GM12878 (cell line): ENCODE data around the gene GPER1. TPM values are rescaled to one million over a fixed set of nuclear protein-coding genes. Genes with fewer than 3 reads are reported as not detected.

ENCODE experiments used
- ATAC-seq: fragments of 200-7000 bp; cut with Tn5 transposase; 3 replicates; pipeline ENCODE4 v1.9.1; 2020; ENCODE audit warnings: mild to moderate bottlenecking, moderate library complexity
- BruUV-seq: library from RNA; stranded (reverse); fragments of 400-500 nt; replicated peaks from 2 replicates; lab custom pipeline; 2021; lab: Mats Ljungman, UMichigan
- CTCF ChIA-PET: fragments of 300-600 bp; sonication (Branson Sonifier 250); formaldehyde crosslinking; extraction: SDS; loops from one replicate; lab custom pipeline; 2021; ENCODE audit warnings: inconsistent platforms; lab: Yijun Ruan, JAX
- POLR2A ChIA-PET: fragments of 350-600 bp; formaldehyde crosslinking; extraction: SDS; loops from one replicate; lab custom pipeline; 2021; ENCODE audit warnings: inconsistent platforms; lab: Charles Lee
- RAD21 ChIA-PET: fragments of 300-600 bp; sonication (Branson Sonifier 250); formaldehyde crosslinking; loops from one replicate; lab custom pipeline; 2023; ENCODE audit warnings: antibody characterized with exemption; ENCODE audit not compliant: unreplicated experiment; lab: Charles Lee
- SMC1A ChIA-PET: fragments of 300-600 bp; sonication (Branson Sonifier 250); formaldehyde crosslinking; loops from one replicate; lab custom pipeline; 2023; ENCODE audit not compliant: unreplicated experiment, uncharacterized antibody; lab: Charles Lee
- DNase-seq: peaks from one replicate; pipeline ENCODE4 v3.0.0-alpha.2; 2011; ENCODE audit warnings: low read depth, low spot score
- FAIRE-seq: peaks from 3 replicates; lab custom pipeline; 2011; peaks lifted over from hg19 to GRCh38; lab: Jason Lieb, UNC
- H2AFZ ChIP-seq: 2 replicates; pipeline ENCODE4 v1.6.0; 2011; ENCODE audit warnings: low read depth, low read length, control low read depth; ENCODE audit not compliant: control insufficient read depth
- H3K27ac ChIP-seq: 2 replicates; pipeline ENCODE4 v1.5.1; 2011; ENCODE audit warnings: control low read depth; ENCODE audit not compliant: control insufficient read depth, insufficient read depth
- H3K27me3 ChIP-seq, 2 experiments: replicated peaks in 1 of 2; 2 replicates each; pipeline versions ENCODE4 v1.6.0 to v1.6.1; 2011; ENCODE audit warnings: low read length in 1 of 2; ENCODE audit not compliant: control insufficient read depth in 2 of 2, insufficient read depth in 2 of 2
- H3K36me3 ChIP-seq, 2 experiments: 2 replicates each; pipeline ENCODE4 v1.5.1; 2011; ENCODE audit warnings: low read length in 1 of 2; ENCODE audit not compliant: control insufficient read depth in 2 of 2, insufficient read depth in 2 of 2
- H3K4me1 ChIP-seq: 2 replicates; pipeline ENCODE4 v1.6.1; 2011; ENCODE audit warnings: mild to moderate bottlenecking, low read length, moderate library complexity, mixed read lengths; ENCODE audit not compliant: control insufficient read depth, insufficient read depth
- H3K4me2 ChIP-seq: 2 replicates; pipeline ENCODE4 v1.6.0; 2011; ENCODE audit warnings: control low read depth; ENCODE audit not compliant: control insufficient read depth, insufficient read depth
- H3K4me3 ChIP-seq: fragments of 200-600 bp; sonication (generic); 2 replicates; pipeline ENCODE4 v1.5.1; 2016
- H3K79me2 ChIP-seq: 2 replicates; pipeline ENCODE4 v1.6.0; 2011; ENCODE audit warnings: low read length; ENCODE audit not compliant: control insufficient read depth, insufficient read depth
- H3K9ac ChIP-seq: 2 replicates; pipeline ENCODE4 v1.8.0; 2011; ENCODE audit warnings: low read length, control low read depth, mixed read lengths; ENCODE audit not compliant: control insufficient read depth, insufficient read depth
- H3K9me3 ChIP-seq: replicated peaks from 3 replicates; pipeline ENCODE4 v1.5.1; 2011; ENCODE audit warnings: mild to moderate bottlenecking, low read length; ENCODE audit not compliant: control insufficient read depth, insufficient read depth
- H4K20me1 ChIP-seq: 2 replicates; pipeline ENCODE4 v1.6.0; 2011; ENCODE audit not compliant: control insufficient read depth, insufficient read depth
- CBX5 ChIP-seq: sonication (generic); IDR thresholded peaks from 2 replicates; pipeline ENCODE4 v1.6.1; 2016; ENCODE audit warnings: low read depth, moderate library complexity, mild to moderate bottlenecking, inconsistent platforms
- CREM ChIP-seq: IDR thresholded peaks from 2 replicates; pipeline ENCODE4 v1.6.1; 2014; ENCODE audit warnings: antibody characterized with exemption, low read depth
- FOXK2 ChIP-seq: fragments of 450-650 bp; IDR thresholded peaks from 2 replicates; pipeline ENCODE4 v1.6.1; 2017; ENCODE audit warnings: mild to moderate bottlenecking, moderate library complexity
- MLLT1 ChIP-seq: fragments of 450-650 bp; IDR thresholded peaks from 2 replicates; pipeline ENCODE4 v1.6.1; 2016; ENCODE audit warnings: mild to moderate bottlenecking
- NFIC ChIP-seq: IDR thresholded peaks from 2 replicates; pipeline ENCODE4 v1.6.1; 2012; ENCODE audit warnings: low read depth, mild to moderate bottlenecking, inconsistent platforms, low read length, moderate library complexity
- POLR2AphosphoS5 ChIP-seq: IDR thresholded peaks from 2 replicates; pipeline ENCODE4 v1.6.1; 2011; ENCODE audit warnings: mild to moderate bottlenecking, low read length, inconsistent platforms
- SIX5 ChIP-seq: IDR thresholded peaks from 2 replicates; pipeline ENCODE4 v1.6.1; 2011; ENCODE audit warnings: mild to moderate bottlenecking, low read depth, low read length, moderate library complexity; ENCODE audit not compliant: severe bottlenecking
- ZNF207 ChIP-seq: fragments of 450-650 bp; IDR thresholded peaks from 2 replicates; pipeline ENCODE4 v1.6.1; 2014; ENCODE audit warnings: antibody characterized with exemption, mild to moderate bottlenecking, borderline replicate concordance
- WGBS: methylation state at CpG from one replicate; pipeline ENCODE4 v1.1.6; 2016; ENCODE audit warnings: low lambda C conversion rate; ENCODE audit not compliant: insufficient replicate concordance, insufficient coverage; ENCODE audit errors: missing lambda C conversion rate; 5-methylcytosine and 5-hydroxymethylcytosine counted together
- in situ Hi-C: fragments of 300-500 bp; cut with MboI; formaldehyde crosslinking; loops from 9 replicates; pipeline ENCODE4 v1.14.3; 2018; ENCODE audit warnings: mixed read lengths
- intact Hi-C: fragments of 100-400 bp; cut with micrococcal nuclease; formaldehyde crosslinking; loops from one replicate; pipeline ENCODE4 v1.14.2; 2022; ENCODE audit not compliant: unreplicated experiment
- polyA plus RNA-seq, 11 experiments: library from polyadenylated mRNA; depleted of rRNA in 4 of 11; unstranded in 6 of 11; stranded (reverse) in 5 of 11; fragments of >200 nt; fragmentation: Nextera tagmentation in 4 of 11; fragmentation: Illumina TruSeq in 1 of 11; extraction: Ambion mirVana in 4 of 11; extraction: Trizol in 1 of 11; gene quantifications; 1 replicate in 1 of 11; 2 replicates in 10 of 11; pipeline versions ENCODE4 v1.2.1 to v1.2.3, GENCODE V29; 2011 to 2016; ENCODE audit warnings: inconsistent platforms in 2 of 11, missing spikeins in 2 of 11, low read depth in 1 of 11
- total RNA-seq, 4 experiments: library from RNA; depleted of rRNA in 3 of 4; stranded (reverse); fragments of >200 nt in 3 of 4; fragmentation: Illumina TruSeq in 1 of 4; extraction: Trizol in 1 of 4; gene quantifications; 2 replicates each; pipeline versions ENCODE4 v1.2.1 to v1.2.3, GENCODE V29; 2013 to 2021
- TF ChIP-seq, protein P1 (sequence below): IDR thresholded peaks from 2 replicates; pipeline ENCODE4 v1.6.1; 2011; ENCODE audit warnings: borderline replicate concordance, low read depth, mild to moderate bottlenecking, moderate library complexity, low read length; ENCODE audit not compliant: insufficient read depth, poor library complexity, severe bottlenecking
- TF ChIP-seq, protein P2 (sequence below): fragments of 450-650 bp; IDR thresholded peaks from 2 replicates; pipeline ENCODE4 v1.6.1; 2017; ENCODE audit warnings: mild to moderate bottlenecking, moderate library complexity

Gene GPER1
- total and polyA plus RNA-seq, 10 of the 15 experiments (the other 5 are each of a cell fraction or from before 2014, with no cell fraction given) = 0.03 to 6.5 (median 2.6) TPM

- ChIA-PET RAD21 (interaction anchor here (0.7 to 1.0 kb wide), 2 partner anchors 51 to 75 kb away, joined by 3 to 4 read pairs; no protein-coding TSS in a partner anchor), CTCF (interaction anchor here (0.8 to 2.0 kb wide), 7 partner anchors 8 to 107 kb away, joined by 3 to 9 read pairs (median 4); no protein-coding TSS in a partner anchor), POLR2A (interaction anchor here (0.6 to 0.9 kb wide), 2 partner anchors 13 to 52 kb away, joined by 3 to 5 read pairs; no protein-coding TSS in a partner anchor), SMC1A (interaction anchor here (1.0 to 1.6 kb wide), 3 partner anchors 12 to 38 kb away, joined by 3 to 7 read pairs (median 3); partner anchors contain the start of gene GPER1)
- Histone ChIP-seq H3K9ac (no peak overlapping the region), H3K9me3 (no peaks in the 10 kb centered on the region; the same call in 2 of the 3 replicates), H3K4me2 (peak overlapping the region; percentile 50; the same call in 1 of the 2 replicates), H3K79me2 (peaks cover 5% of the 10 kb centered on the region), H3K27me3 (no peaks in the 10 kb centered on the region), H3K27ac (no peak overlapping the region), H3K4me1 (peaks cover 23% of the 10 kb centered on the region), H2AFZ (no peak overlapping the region), H3K4me3 (no peak overlapping the region), H4K20me1 (no peaks in the 10 kb centered on the region), H3K36me3 (peaks cover 0 to 2% of the 10 kb centered on the region in 2 experiments; a peak in 2 of 4 replicates)
- ATAC-seq (no peak), FAIRE-seq (no peak), DNase-seq (no peak)
- TF ChIP-seq NFIC (no peak), POLR2AphosphoS5 (no peak), ZNF207 (no peak), MLLT1 (0 out of 2 replicates have a peak, but pooled peaks have one; percentile 6), CREM (no peak), CBX5 (no peak), FOXK2 (no peak), SIX5 (no peak)
- TF ChIP-seq, protein P1, sequence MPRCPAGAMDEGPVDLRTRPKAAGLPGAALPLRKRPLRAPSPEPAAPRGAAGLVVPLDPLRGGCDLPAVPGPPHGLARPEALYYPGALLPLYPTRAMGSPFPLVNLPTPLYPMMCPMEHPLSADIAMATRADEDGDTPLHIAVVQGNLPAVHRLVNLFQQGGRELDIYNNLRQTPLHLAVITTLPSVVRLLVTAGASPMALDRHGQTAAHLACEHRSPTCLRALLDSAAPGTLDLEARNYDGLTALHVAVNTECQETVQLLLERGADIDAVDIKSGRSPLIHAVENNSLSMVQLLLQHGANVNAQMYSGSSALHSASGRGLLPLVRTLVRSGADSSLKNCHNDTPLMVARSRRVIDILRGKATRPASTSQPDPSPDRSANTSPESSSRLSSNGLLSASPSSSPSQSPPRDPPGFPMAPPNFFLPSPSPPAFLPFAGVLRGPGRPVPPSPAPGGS = peak; percentile 89
- TF ChIP-seq, protein P2, sequence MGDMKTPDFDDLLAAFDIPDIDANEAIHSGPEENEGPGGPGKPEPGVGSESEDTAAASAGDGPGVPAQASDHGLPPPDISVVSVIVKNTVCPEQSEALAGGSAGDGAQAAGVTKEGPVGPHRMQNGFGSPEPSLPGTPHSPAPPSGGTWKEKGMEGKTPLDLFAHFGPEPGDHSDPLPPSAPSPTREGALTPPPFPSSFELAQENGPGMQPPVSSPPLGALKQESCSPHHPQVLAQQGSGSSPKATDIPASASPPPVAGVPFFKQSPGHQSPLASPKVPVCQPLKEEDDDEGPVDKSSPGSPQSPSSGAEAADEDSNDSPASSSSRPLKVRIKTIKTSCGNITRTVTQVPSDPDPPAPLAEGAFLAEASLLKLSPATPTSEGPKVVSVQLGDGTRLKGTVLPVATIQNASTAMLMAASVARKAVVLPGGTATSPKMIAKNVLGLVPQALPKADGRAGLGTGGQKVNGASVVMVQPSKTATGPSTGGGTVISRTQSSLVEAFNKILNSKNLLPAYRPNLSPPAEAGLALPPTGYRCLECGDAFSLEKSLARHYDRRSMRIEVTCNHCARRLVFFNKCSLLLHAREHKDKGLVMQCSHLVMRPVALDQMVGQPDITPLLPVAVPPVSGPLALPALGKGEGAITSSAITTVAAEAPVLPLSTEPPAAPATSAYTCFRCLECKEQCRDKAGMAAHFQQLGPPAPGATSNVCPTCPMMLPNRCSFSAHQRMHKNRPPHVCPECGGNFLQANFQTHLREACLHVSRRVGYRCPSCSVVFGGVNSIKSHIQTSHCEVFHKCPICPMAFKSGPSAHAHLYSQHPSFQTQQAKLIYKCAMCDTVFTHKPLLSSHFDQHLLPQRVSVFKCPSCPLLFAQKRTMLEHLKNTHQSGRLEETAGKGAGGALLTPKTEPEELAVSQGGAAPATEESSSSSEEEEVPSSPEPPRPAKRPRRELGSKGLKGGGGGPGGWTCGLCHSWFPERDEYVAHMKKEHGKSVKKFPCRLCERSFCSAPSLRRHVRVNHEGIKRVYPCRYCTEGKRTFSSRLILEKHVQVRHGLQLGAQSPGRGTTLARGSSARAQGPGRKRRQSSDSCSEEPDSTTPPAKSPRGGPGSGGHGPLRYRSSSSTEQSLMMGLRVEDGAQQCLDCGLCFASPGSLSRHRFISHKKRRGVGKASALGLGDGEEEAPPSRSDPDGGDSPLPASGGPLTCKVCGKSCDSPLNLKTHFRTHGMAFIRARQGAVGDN = no peak
- BruUV-seq = no TSS peak
- intact Hi-C loops = no loop called here
- in situ Hi-C loops = no loop called here
- 98% methylated on average over 16 of the region's 16 CpGs for WGBS
Measured at GRCh38 chr7:1099637-1100036, 11.7 kb downstream of the GPER1 start.
